Motor neuron (in vitro differentiated cells): Measurements from ENCODE around the gene B4GALNT2. TPM values are rescaled to one million over a fixed set of nuclear protein-coding genes. Genes with fewer than 3 reads are reported as not detected.
"Not testable (repeated sequence)": the region's sequence is repeated elsewhere in the genome, so short reads cannot be mapped to it uniquely, and the experiment has no call there.

Experiments used
- ATAC-seq, 8 experiments: fragments of 200-7000 bp; cut with Tn5 transposase; replicated peaks in 6 of 8; 2 replicates each; pipeline ENCODE4 v1.8.0; 2021; ENCODE audit warnings: mild to moderate bottlenecking in 8 of 8, moderate library complexity in 8 of 8
- H3K27ac ChIP-seq, 2 donors: fragments of 250-450 bp; sonication (Bioruptor Pico); 2 replicates each; pipeline ENCODE4 v1.9.0; 2021; ENCODE audit warnings: antibody characterized with exemption in 2 of 2, mild to moderate bottlenecking in 2 of 2, moderate library complexity in 1 of 2
- H3K4me1 ChIP-seq, 2 donors: fragments of 250-450 bp; sonication (Bioruptor Pico); replicated peaks in 1 of 2; 2 replicates each; pipeline ENCODE4 v1.6.1; 2021; ENCODE audit warnings: antibody characterized with exemption in 2 of 2, mild to moderate bottlenecking in 2 of 2, moderate library complexity in 1 of 2
- H3K4me3 ChIP-seq, 5 donors: fragments of 250-450 bp; sonication (Bioruptor Pico); 2 replicates each; pipeline ENCODE4 v1.9.0; 2021; ENCODE audit warnings: antibody characterized with exemption in 5 of 5, mild to moderate bottlenecking in 5 of 5, moderate library complexity in 4 of 5
- WGBS, 10 experiments: fragments of 450-650 bp; shearing (Covaris generic); methylation state at CpG; one replicate each; pipeline ENCODE4 v1.0.0; 2022; 5-methylcytosine and 5-hydroxymethylcytosine counted together
- in situ Hi-C, 9 experiments: fragments of 400-800 bp; cut with MboI; loops; one replicate each; pipeline ENCODE4 v1.15.0; 2021; ENCODE audit warnings: low sequenced_read_pairs in 9 of 9, low pct_unique_long_range_greater_than_20kb in 2 of 9; ENCODE audit not compliant: unreplicated experiment in 9 of 9
- total RNA-seq, 8 experiments: library from RNA; unstranded; fragments of 300-600 nt; gene quantifications; 2 replicates each; pipeline versions ENCODE4 v1.2.3 to v1.2.4, GENCODE V29; 2022

Gene B4GALNT2
- under 1 TPM in 5 of 8 experiments, not detected in 3; 0.04 to 0.22 (median 0.07) TPM for total RNA-seq

GRCh38 chr17:49132699-49133364, at the start of gene B4GALNT2:
Gene B4GALNT2 (plus strand): TSS chr17:49132769. CDS start chr17:49132793, 24 bp downstream.
- no peak within 1 kb of the TSS for H3K27ac ChIP-seq
- peak within 1 kb of the TSS in 2 of 5 donors; percentile 4 to 18 for H3K4me3 ChIP-seq
- in situ Hi-C loops, result no loop called here
- 0 to 50% (median 13%) methylated on average over 1 to 15 of the region's 65 CpGs; no CpG with 5 or more reads in 5 of the 10 experiments for WGBS, 10 experiments
- H3K4me1 ChIP-seq, result peaks cover 0 to 3% of the 10 kb centered on the region in 2 donors
- peak; percentile 20 to 74 (median 32) for ATAC-seq

- ATAC-seq, H3K27ac ChIP-seq, in situ Hi-C loops, H3K4me3 ChIP-seq, H3K4me1 ChIP-seq: not testable (repeated sequence)
- WGBS, 10 experiments, result 0 to 100% (median 64%) methylated on average over 1 to 2 of the region's 2 CpGs; no CpG with 5 or more reads in 2 of the 10 experiments
Observed at GRCh38 chr17:49085046-49085445, 47.5 kb upstream of the B4GALNT2 start.

GRCh38 chr17:49085565-49086315, 46.8 kb upstream of the B4GALNT2 start:
- no peak for ATAC-seq
- 0 to 84% (median 63%) methylated on average over 1 to 5 of the region's 5 CpGs; no CpG with 5 or more reads in 2 of the 10 experiments for WGBS, 10 experiments
- H3K4me1 ChIP-seq, result no peaks in the 10 kb centered on the region
- H3K27ac ChIP-seq, result no peak overlapping the region
- no peak overlapping the region for H3K4me3 ChIP-seq
- in situ Hi-C loops, result no loop called here

- Histone ChIP-seq H3K27ac (no peak overlapping the region), H3K4me3 (no peak overlapping the region), H3K4me1 (no peaks in the 10 kb centered on the region)
- ATAC-seq, result no peak
- WGBS, 10 experiments, result 20 to 100% (median 71%) methylated on average over 1 of the region's 1 CpG; no CpG with 5 or more reads in 3 of the 10 experiments
- in situ Hi-C loops, result no loop called here
Observed at GRCh38 chr17:49086316-49086605, 46.3 kb upstream of the B4GALNT2 start.

GRCh38 chr17:49086649-49087048, 45.9 kb upstream of the B4GALNT2 start:
- Histone ChIP-seq H3K27ac (no peak overlapping the region), H3K4me1 (no peaks in the 10 kb centered on the region), H3K4me3 (no peak overlapping the region)
- ATAC-seq, result no peak
- in situ Hi-C loops, result no loop called here

- Histone ChIP-seq H3K27ac (no peak overlapping the region), H3K4me3 (no peak overlapping the region), H3K4me1 (no peaks in the 10 kb centered on the region)
- in situ Hi-C loops, result no loop called here
- WGBS, 10 experiments, result 71 to 100% (median 91%) methylated on average over 1 to 6 of the region's 7 CpGs; no CpG with 5 or more reads in 1 of the 10 experiments
- ATAC-seq, result no peak
Observed at GRCh38 chr17:49089094-49089493, 43.5 kb upstream of the B4GALNT2 start.

- H3K27ac ChIP-seq, result no peak overlapping the region
- 15 to 100% (median 86%) methylated on average over 1 to 5 of the region's 10 CpGs; no CpG with 5 or more reads in 3 of the 10 experiments for WGBS, 10 experiments
- ATAC-seq, result peak in 2 of 8 experiments; percentile 39 to 57
- in situ Hi-C loops, result no loop called here
- no peaks in the 10 kb centered on the region for H3K4me1 ChIP-seq
- no peak overlapping the region for H3K4me3 ChIP-seq
Observed at GRCh38 chr17:49090878-49091594, 41.5 kb upstream of the B4GALNT2 start.

GRCh38 chr17:49093131-49093530, 39.4 kb upstream of the B4GALNT2 start:
- in situ Hi-C loops, result no loop called here
- peak in 1 of 8 experiments; percentile 59 for ATAC-seq
- Histone ChIP-seq H3K4me1 (no peaks in the 10 kb centered on the region), H3K4me3 (no peak overlapping the region), H3K27ac (no peak overlapping the region)
- WGBS, 10 experiments, result 41 to 91% (median 76%) methylated on average over 1 to 6 of the region's 10 CpGs; no CpG with 5 or more reads in 1 of the 10 experiments

GRCh38 chr17:49100601-49101000, 32.0 kb upstream of the B4GALNT2 start:
- in situ Hi-C loops, result no loop called here
- Histone ChIP-seq H3K27ac (no peak overlapping the region), H3K4me1 (no peaks in the 10 kb centered on the region), H3K4me3 (no peak overlapping the region)
- no peak for ATAC-seq

GRCh38 chr17:49101054-49101534, 31.5 kb upstream of the B4GALNT2 start:
- in situ Hi-C loops, result no loop called here
- H3K27ac ChIP-seq, result no peak overlapping the region
- WGBS, 10 experiments, result 30 to 96% (median 71%) methylated on average over 1 to 4 of the region's 4 CpGs; no CpG with 5 or more reads in 2 of the 10 experiments
- no peaks in the 10 kb centered on the region for H3K4me1 ChIP-seq
- no peak overlapping the region for H3K4me3 ChIP-seq
- no peak for ATAC-seq

- H3K4me3 ChIP-seq, H3K4me1 ChIP-seq, H3K27ac ChIP-seq, in situ Hi-C loops, ATAC-seq: not testable (repeated sequence)
- WGBS, 10 experiments, result 56 to 100% (median 95%) methylated on average over 1 to 10 of the region's 14 CpGs; no CpG with 5 or more reads in 3 of the 10 experiments
Observed at GRCh38 chr17:49103360-49103759, 29.2 kb upstream of the B4GALNT2 start.

GRCh38 chr17:49104511-49105074, 28.0 kb upstream of the B4GALNT2 start:
- WGBS, 10 experiments, result 46 to 90% (median 73%) methylated on average over 2 to 6 of the region's 8 CpGs; no CpG with 5 or more reads in 2 of the 10 experiments
- no peak overlapping the region for H3K4me3 ChIP-seq
- H3K4me1 ChIP-seq, result no peaks in the 10 kb centered on the region
- no peak overlapping the region for H3K27ac ChIP-seq
- ATAC-seq, result no peak
- in situ Hi-C loops, result no loop called here
